ENCODE measurements around the gene MAPK12.

MAPK12 gene

GRCh38 chr22:50217543-50218152 is 43.8 kb downstream of the MAPK12 start:
- TF ChIP-seq CTCF (IDR thresholded peaks at IDR 0.05) (no peak), ZFX (IDR thresholded peaks at IDR 0.05; ENCODE audit: borderline replicate concordance) (no peak)
- peak overlapping the region; percentile 56 for H3K27ac ChIP-seq

GRCh38 chr22:50216684-50217520 is 44.6 kb downstream of the MAPK12 start:
- H3K27ac ChIP-seq: peak overlapping the region; percentile 37; the same call in 1 of the 2 replicates
- TF ChIP-seq CTCF (IDR thresholded peaks at IDR 0.05) (no peak), ZFX (IDR thresholded peaks at IDR 0.05; ENCODE audit: borderline replicate concordance) (no peak)

GRCh38 chr22:50216055-50216683 is 45.3 kb downstream of the MAPK12 start:
- peak overlapping the region; percentile 37; the same call in 1 of the 2 replicates for H3K27ac ChIP-seq
- TF ChIP-seq CTCF (IDR thresholded peaks at IDR 0.05) (no peak), ZFX (IDR thresholded peaks at IDR 0.05; ENCODE audit: borderline replicate concordance) (no peak)

- peak overlapping the region; percentile 37; the same call in 1 of the 2 replicates for H3K27ac ChIP-seq
- TF ChIP-seq CTCF (IDR thresholded peaks at IDR 0.05): no peak
Measured at GRCh38 chr22:50215297-50216054, 46.0 kb downstream of the MAPK12 start.

GRCh38 chr22:50213263-50213662 is 48.2 kb downstream of the MAPK12 start:
- no peak for TF ChIP-seq CTCF (IDR thresholded peaks at IDR 0.05)
- peak overlapping the region; percentile 37; the same call in 1 of the 2 replicates for H3K27ac ChIP-seq

GRCh38 chr22:50211147-50211546 is 50.3 kb downstream of the MAPK12 start:
- no peak overlapping the region for H3K27ac ChIP-seq
- no peak for TF ChIP-seq CTCF (IDR thresholded peaks at IDR 0.05)
- no peak for TF ChIP-seq ZFX (IDR thresholded peaks at IDR 0.05; ENCODE audit: borderline replicate concordance)

Measured in 22Rv1 (cell line).